Adipose tissue (tissue), 3 donors: ENCODE results near the gene SLC51B. TPM values are rescaled to one million over a fixed set of nuclear protein-coding genes. Genes with fewer than 3 reads are reported as not detected.
"Not testable (repeated sequence)": the region's sequence is repeated elsewhere in the genome, so short reads cannot be mapped to it uniquely, and the experiment has no call there.

Experiments
- H3K27ac ChIP-seq: one replicate; pipeline ENCODE4 v1.5.1; 2013; ENCODE audit warnings: low read depth, low read length
- WGBS, 3 donors: extraction: QIAGEN DNeasy Blood & Tissue Kit; methylation state at CpG; one replicate each; pipeline ENCODE4 v1.1.7; 2013; 5-methylcytosine and 5-hydroxymethylcytosine counted together
- polyA plus RNA-seq, 3 donors: library from polyadenylated mRNA; stranded (reverse); fragments of 200-250 nt; gene quantifications; one replicate each; pipeline ENCODE4 v1.2.3, GENCODE V29; 2013
- donor health status: healthy with polysubstance abuse.
- donor health status: Bipolar disorder and iron deficiency.
- donor health status: healthy.

Gene SLC51B
- polyA plus RNA-seq: under 1 TPM in 1 of 3 donors, not detected in 2; 0.10 TPM

DNA sequence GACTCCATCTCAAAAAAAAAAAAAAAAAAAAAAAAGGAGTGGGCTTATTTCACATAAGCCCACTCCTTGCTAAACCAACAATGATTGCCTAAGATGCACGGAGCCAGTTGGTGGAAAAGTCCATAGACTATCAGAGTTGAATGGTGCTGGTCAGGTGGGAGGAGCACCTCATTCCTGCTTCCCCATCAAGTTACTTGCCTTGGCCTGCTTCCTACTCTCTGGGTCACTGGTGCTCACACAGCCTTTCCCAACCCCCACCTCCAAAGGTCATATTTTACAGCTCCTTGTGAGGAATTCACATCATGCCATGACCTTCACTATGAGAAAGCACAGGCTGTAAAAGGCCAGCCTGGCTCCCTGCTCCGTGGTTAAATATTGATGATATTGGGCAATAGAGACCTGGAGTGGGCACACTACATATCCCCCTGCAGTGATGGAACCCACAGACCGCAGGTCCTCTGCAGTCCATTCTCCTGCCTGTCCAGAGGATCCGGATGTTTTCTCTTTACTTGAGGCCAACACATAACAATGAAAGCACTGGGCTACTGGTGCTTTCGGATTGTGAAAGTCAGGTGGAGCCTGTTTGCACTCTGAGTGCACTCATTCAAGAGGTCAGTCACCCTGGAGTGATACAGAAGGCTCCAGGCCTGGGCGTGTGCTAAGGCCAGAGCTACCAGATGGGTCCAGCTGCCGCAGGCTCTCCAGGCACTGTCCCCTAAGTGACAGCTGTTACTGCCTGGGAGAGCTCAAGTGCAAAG, at the start of gene SLC51B:
Gene SLC51B, plus strand, starts transcription at position 664 of the 758 bp plus-strand sequence. CDS start 4,618 bp downstream, outside the sequence.
- H3K27ac ChIP-seq: no peak within 1 kb of the TSS
- WGBS, 3 donors: 68 to 84% (median 73%) methylated on average over 7 of the region's 7 CpGs

DNA sequence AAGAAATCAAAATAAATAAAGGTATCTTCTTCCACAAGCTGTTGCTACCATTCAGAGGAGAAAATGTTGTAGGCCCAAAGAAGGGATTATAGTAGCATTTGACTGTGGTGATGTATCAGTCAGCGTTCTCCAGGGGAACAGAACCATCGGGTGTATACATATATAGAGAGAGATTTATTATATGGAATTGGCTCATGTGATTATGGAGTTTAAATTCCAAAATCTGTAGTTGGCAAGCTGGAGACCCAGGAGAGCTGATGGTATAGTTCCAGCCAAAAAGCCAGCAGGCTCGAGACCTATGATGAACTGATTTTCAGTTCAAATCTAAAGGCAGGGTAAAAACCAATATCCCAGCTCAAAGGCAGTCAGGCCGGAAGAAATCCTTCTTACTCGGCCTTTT, 48.1 kb upstream of the SLC51B start:
- WGBS, 3 donors: 67 to 80% (median 78%) methylated on average over 5 of the region's 5 CpGs
- H3K27ac ChIP-seq: no peak overlapping the region

DNA sequence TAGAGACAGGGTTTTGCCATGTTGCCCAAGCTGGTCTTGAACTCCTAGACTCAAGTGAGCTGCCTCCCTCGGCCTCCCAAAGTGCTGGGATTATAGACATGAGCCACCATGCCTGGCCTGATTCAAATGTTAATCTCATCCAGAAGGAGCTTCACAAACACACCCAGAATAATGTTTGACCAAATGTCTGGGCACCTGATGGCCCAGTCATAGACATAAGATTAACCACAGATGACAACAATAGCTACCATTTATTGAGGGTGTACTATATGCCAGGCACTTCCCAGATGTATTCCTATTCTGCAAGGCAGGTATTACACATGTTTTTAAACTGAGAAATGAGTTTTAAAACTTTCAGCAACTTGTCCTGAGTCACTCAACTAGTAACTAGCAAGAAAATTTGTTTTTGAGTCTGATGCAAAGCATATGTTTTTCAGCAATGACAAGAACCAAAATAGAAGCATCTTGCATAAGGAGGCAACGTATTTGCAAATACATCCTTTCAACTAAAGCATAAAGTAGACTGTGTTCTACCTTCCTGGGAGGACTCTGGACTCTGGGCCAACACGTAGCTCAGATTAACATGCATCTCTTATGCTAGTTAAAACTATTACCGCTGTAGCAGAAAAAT, 47.3 kb upstream of the SLC51B start:
- no peak overlapping the region for H3K27ac ChIP-seq
- 87 to 90% (median 90%) methylated on average over 4 of the region's 4 CpGs for WGBS, 3 donors

- WGBS, 3 donors: 83 to 91% (median 85%) methylated on average over 3 of the region's 3 CpGs
- H3K27ac ChIP-seq: no peak overlapping the region
Measured at GRCh38 chr15:65004993-65005392, 40.2 kb upstream of the SLC51B start.

- H3K27ac ChIP-seq: no peak overlapping the region
- 85 to 89% (median 88%) methylated on average over 3 of the region's 3 CpGs for WGBS, 3 donors
Measured at GRCh38 chr15:65006876-65007275, 38.3 kb upstream of the SLC51B start.

DNA sequence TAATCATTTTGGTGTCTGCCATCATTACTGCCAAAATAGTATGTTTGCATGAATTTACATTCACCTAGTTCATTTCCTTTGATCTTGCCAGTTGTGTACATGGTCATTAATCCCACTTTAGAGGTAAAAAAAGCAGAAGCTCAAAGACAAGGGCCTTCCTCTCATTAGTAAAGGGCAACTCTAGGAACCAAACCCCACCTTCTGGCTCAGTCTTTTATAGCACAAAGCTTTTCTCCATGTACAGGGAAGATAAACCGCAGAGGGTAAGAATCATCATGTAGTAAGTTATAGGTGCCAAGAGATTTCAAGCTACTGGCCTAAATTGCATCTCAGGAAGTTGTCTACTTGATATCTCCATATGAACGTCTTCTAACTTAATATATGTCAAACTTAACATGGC, 36.2 kb upstream of the SLC51B start:
- 44 to 71% (median 60%) methylated on average over 2 of the region's 2 CpGs for WGBS, 3 donors
- no peak overlapping the region for H3K27ac ChIP-seq

DNA sequence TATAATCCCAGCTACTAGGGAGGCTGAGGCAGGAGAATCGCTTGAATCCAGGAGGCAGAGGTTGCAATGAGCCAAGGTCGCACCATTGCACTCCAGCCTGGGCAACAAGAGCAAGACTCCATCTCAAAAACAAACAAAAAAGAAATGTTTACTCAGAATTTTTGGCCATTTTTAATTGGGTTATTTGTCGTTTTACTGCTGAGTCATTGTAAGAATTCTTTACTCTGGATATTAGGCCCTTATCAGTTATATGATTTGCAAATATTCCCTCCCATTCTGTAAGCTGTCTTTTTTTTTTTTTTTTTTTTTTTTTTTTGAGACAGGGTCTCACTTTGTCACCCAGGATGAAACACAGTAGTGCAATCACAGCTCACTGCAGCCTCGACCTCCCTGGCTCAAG, 34.0 kb upstream of the SLC51B start:
- WGBS, 3 donors: 79 to 95% (median 84%) methylated on average over 4 of the region's 4 CpGs
- not testable (repeated sequence) for H3K27ac ChIP-seq

GRCh38 chr15:65020419-65020818, 24.8 kb upstream of the SLC51B start:
- WGBS, 3 donors: 92 to 100% (median 95%) methylated on average over 1 of the region's 1 CpG
- no peak overlapping the region for H3K27ac ChIP-seq

GRCh38 chr15:65021488-65021887, 23.7 kb upstream of the SLC51B start:
- no peak overlapping the region for H3K27ac ChIP-seq

DNA sequence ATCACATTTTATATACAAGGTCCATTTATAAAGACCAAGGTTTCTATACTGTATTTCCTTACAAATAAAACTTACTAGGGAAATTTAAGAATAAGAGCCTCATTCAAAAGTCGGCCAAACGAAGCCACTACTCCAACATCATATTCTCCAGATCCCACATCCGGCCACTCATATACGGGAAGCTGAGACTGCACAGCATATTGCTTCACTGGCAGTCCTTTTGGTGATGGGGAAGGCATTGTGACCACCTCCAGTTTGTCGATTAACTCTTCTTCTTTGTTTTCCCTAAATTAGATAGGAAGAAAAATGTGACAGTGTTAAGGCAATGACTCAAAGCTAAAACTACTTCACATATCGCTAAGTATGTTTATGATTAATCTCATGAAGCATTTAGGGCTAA, 18.4 kb upstream of the SLC51B start:
- 87 to 90% (median 89%) methylated on average over 6 of the region's 6 CpGs for WGBS, 3 donors
- no peak overlapping the region for H3K27ac ChIP-seq

- 71 to 74% (median 74%) methylated on average over 1 of the region's 1 CpG for WGBS, 3 donors
- no peak overlapping the region for H3K27ac ChIP-seq
Measured at GRCh38 chr15:65027593-65027992, 17.6 kb upstream of the SLC51B start.

GRCh38 chr15:65028338-65028737, 16.8 kb upstream of the SLC51B start:
- no peak overlapping the region for H3K27ac ChIP-seq

DNA sequence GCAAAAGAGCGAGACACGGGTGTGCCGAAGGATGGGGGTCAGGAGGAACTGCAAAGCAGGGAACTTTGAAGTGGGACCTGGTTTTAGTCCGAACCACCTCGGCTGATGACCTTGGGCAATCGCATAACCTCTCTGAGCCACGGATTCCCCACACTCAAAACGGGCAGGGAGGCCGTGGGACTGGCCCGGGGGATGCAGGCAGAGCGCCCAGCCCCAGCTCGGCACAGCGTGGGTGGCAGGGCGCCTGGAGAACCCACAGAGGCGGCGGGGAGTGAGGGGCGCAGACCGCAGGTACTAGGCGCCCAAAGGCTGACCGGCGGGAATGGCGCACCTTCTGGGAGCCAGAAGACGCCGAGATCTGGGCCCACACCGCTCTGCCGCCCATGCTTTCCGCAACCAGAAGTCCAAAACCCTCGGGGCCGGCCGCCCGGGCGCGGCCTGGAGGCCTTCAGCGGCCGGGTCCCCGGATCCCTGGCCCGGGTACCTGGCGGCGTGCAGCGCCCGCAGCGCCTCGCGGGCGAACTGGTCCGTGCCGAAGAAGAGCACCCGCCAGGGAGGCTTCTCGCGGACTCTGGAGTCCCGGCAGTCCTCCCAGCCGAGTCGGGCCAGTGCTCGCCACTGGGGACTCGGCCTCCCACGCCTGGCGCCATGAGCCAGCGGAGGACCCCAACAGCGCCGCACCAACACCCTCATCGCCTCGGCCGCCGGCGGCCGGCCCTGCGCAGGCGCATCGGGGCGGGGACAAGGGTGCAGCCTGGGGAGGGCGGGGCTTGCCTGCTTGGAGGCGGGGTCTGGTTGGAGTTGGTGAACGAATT, 16.1 kb upstream of the SLC51B start, which contains the start of gene MTFMT:
Gene MTFMT, minus strand, starts transcription at position 719 of the 815 bp plus-strand sequence. Its CDS starts 26 bp downstream, at position 693.
- no peak within 1 kb of the TSS for H3K27ac ChIP-seq
- WGBS, 3 donors: 0% methylated on average over 61 to 73 of the region's 73 CpGs

More at GRCh38 chr15:65028338-65028737, 16.8 kb upstream of the SLC51B start:
- 36 to 72% (median 45%) methylated on average over 10 of the region's 10 CpGs for WGBS, 3 donors

DNA sequence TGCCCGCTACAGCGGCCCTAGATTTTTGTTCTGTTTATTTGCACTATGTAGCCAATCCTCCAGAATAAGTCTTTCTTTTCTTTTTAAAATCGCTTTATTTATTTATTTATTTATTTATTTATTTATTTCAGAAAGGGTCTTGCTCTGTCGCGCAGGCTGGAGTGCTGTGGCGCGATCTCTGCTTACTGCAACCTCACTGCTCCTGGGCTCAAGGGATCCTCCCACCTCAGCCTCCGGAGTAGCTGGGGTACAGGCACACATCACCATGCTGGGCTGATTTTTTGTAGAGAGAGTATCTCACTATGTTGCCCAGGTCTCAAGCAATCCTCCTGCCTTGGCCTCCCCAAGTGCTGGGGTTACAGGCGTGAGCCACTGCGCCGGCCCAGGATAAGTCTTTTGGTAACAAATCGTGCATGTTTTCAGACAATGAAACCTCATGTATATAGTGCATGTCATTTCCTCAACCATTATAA, 15.4 kb upstream of the SLC51B start:
- 57 to 65% (median 60%) methylated on average over 12 of the region's 12 CpGs for WGBS, 3 donors
- no peak overlapping the region for H3K27ac ChIP-seq

- 23 to 36% (median 32%) methylated on average over 13 of the region's 13 CpGs for WGBS, 3 donors
- no peak overlapping the region for H3K27ac ChIP-seq
Measured at GRCh38 chr15:65032801-65033537, 12.2 kb upstream of the SLC51B start.

DNA sequence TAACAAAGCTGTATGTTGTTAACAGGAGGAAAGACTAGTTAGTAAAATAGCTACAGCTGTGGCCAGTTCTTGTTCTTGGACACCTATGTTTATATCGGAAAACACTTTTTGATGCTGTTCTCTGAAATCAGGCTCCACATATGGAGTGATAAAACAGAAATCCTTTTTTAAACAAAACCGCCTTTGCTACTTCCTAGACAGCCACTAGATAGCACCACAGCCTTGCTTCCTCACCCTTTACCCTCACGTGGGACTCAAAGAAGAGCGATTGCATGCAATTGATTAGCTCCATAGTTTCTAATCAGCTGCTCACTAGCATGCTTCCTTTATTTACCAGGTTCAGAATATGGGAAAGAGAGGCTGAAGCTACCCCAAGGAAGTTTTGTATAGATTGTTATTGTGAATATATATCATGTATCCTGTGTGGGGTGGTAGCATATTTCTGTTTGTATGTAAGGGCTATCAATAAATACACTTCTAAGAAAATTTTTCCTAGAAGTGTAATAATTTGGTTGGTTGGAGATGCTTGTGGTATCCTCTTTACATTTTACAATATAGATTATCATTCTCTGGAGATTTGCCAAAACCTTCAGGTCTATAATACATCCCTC, 11.4 kb upstream of the SLC51B start:
- H3K27ac ChIP-seq: no peak overlapping the region

GRCh38 chr15:65034719-65035118, 10.5 kb upstream of the SLC51B start:
- no peak overlapping the region for H3K27ac ChIP-seq
- WGBS, 3 donors: 87 to 92% (median 89%) methylated on average over 11 of the region's 11 CpGs

More for the DNA sequence above, 11.4 kb upstream of the SLC51B start:
- 11 to 13% (median 12%) methylated on average over 4 of the region's 4 CpGs for WGBS, 3 donors

- H3K27ac ChIP-seq: no peak overlapping the region
- WGBS, 3 donors: 54 to 90% (median 86%) methylated on average over 1 of the region's 1 CpG
Measured at GRCh38 chr15:65037309-65037708, 7.9 kb upstream of the SLC51B start.
